Esophagus muscularis mucosa (tissue), 3 donors: Measurements from ENCODE around the gene RIC1.

Experiments used
- POLR2A ChIP-seq: fragments of 450-650 bp; IDR thresholded peaks from one replicate; pipeline ENCODE4 v1.6.1; 2017; ENCODE audit warnings: antibody characterized with exemption, moderate library complexity, mild to moderate bottlenecking, low read depth
- TF ChIP-seq, protein P1 (sequence below), 3 experiments: fragments of 200-600 bp in 2 of 3; fragments of 450-650 bp in 1 of 3; sonication (generic) in 2 of 3; IDR thresholded peaks; one replicate each; pipeline ENCODE4 v1.5.1; 2017 to 2019; ENCODE audit warnings: antibody characterized with exemption in 3 of 3, mild to moderate bottlenecking in 2 of 3, moderate library complexity in 1 of 3

DNA sequence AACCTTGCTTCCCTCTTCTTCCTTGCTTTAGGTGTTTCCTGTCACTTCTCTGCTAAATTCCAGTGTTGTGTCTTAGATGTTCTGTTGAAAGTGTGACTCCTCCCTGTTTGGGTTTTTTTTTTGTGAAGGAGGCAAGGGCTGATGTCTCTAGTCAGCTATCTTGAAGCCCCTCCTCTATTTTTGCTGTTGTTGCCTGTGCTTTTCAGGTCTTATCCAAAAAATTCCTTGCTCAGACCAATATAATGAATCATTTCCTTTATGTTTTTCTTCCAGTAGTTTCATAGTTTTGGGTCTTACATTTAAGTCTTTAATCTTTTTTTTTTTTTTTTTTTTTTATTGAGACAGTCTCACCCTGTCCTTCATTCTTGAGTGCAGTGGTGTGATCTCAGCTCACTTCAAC, 22.3 kb downstream of the RIC1 start:
- TF ChIP-seq, protein P1, sequence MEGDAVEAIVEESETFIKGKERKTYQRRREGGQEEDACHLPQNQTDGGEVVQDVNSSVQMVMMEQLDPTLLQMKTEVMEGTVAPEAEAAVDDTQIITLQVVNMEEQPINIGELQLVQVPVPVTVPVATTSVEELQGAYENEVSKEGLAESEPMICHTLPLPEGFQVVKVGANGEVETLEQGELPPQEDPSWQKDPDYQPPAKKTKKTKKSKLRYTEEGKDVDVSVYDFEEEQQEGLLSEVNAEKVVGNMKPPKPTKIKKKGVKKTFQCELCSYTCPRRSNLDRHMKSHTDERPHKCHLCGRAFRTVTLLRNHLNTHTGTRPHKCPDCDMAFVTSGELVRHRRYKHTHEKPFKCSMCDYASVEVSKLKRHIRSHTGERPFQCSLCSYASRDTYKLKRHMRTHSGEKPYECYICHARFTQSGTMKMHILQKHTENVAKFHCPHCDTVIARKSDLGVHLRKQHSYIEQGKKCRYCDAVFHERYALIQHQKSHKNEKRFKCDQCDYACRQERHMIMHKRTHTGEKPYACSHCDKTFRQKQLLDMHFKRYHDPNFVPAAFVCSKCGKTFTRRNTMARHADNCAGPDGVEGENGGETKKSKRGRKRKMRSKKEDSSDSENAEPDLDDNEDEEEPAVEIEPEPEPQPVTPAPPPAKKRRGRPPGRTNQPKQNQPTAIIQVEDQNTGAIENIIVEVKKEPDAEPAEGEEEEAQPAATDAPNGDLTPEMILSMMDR (IDR thresholded peaks at IDR 0.05), result no peak
- no peak for TF ChIP-seq POLR2A
